HEK293 (cell line): Measurements from ENCODE around the gene RNF113A.

Experiments used
- BCL11A ChIP-seq: fragments of 450-650 bp; formaldehyde crosslinking; IDR thresholded peaks from 2 replicates; pipeline ENCODE4 v1.5.1; 2016; ENCODE audit warnings: low read depth, missing biosample characterization, missing genetic modification characterization
- GLI2 ChIP-seq: fragments of 450-650 bp; formaldehyde crosslinking; IDR thresholded peaks from 2 replicates; pipeline ENCODE4; 2017; ENCODE audit warnings: missing biosample characterization, missing genetic modification characterization, low read depth, borderline replicate concordance
- GLIS1 ChIP-seq: fragments of 450-650 bp; formaldehyde crosslinking; IDR thresholded peaks from 2 replicates; pipeline ENCODE4 v1.5.1; 2016; ENCODE audit warnings: missing biosample characterization, missing genetic modification characterization
- PRDM2 ChIP-seq: fragments of 450-650 bp; formaldehyde crosslinking; IDR thresholded peaks from 2 replicates; pipeline ENCODE4 v1.5.1; 2016; ENCODE audit warnings: missing biosample characterization, missing genetic modification characterization, borderline replicate concordance
- ZEB2 ChIP-seq: fragments of 450-650 bp; formaldehyde crosslinking; IDR thresholded peaks from 2 replicates; pipeline ENCODE4 v1.5.1; 2016; ENCODE audit warnings: missing biosample characterization, missing genetic modification characterization
- ZNF10 ChIP-seq: fragments of 450-650 bp; formaldehyde crosslinking; IDR thresholded peaks from 2 replicates; pipeline ENCODE4 v1.5.1; 2017; ENCODE audit warnings: missing biosample characterization, missing genetic modification characterization
- ZNF112 ChIP-seq: fragments of 450-650 bp; formaldehyde crosslinking; IDR thresholded peaks from 2 replicates; pipeline ENCODE4 v1.5.0; 2017; ENCODE audit warnings: missing biosample characterization, missing genetic modification characterization
- ZNF121 ChIP-seq: fragments of 450-650 bp; formaldehyde crosslinking; IDR thresholded peaks from 2 replicates; pipeline ENCODE4 v1.5.1; 2016; ENCODE audit warnings: missing biosample characterization, missing genetic modification characterization
- ZNF155 ChIP-seq: fragments of 450-650 bp; formaldehyde crosslinking; IDR thresholded peaks from 2 replicates; pipeline ENCODE4 v1.5.1; 2016; ENCODE audit warnings: missing biosample characterization, missing genetic modification characterization
- ZNF184 ChIP-seq: fragments of 450-650 bp; IDR thresholded peaks from 2 replicates; pipeline ENCODE4 v1.5.1; 2018; ENCODE audit warnings: missing biosample characterization, mild to moderate bottlenecking, missing genetic modification characterization
- ZNF19 ChIP-seq: fragments of 450-650 bp; formaldehyde crosslinking; IDR thresholded peaks from 2 replicates; pipeline ENCODE4; 2016; ENCODE audit warnings: missing biosample characterization, missing genetic modification characterization, low read depth
- ZNF266 ChIP-seq: fragments of 450-650 bp; formaldehyde crosslinking; IDR thresholded peaks from 2 replicates; pipeline ENCODE4 v1.5.1; 2016; ENCODE audit warnings: missing biosample characterization, missing genetic modification characterization, low read depth
- ZNF274 ChIP-seq, 2 experiments: fragments of 200-500 bp in 1 of 2; fragments of 450-650 bp in 1 of 2; sonication (Bioruptor generic) in 1 of 2; formaldehyde crosslinking in 1 of 2; IDR thresholded peaks; 2 replicates each; pipeline versions ENCODE4 v1.5.1 to v1.6.1; 2014 to 2016; ENCODE audit warnings: borderline replicate concordance in 1 of 2, inconsistent platforms in 1 of 2, low read length in 1 of 2, missing biosample characterization in 1 of 2, missing genetic modification characterization in 1 of 2
- ZNF280C ChIP-seq: fragments of 450-650 bp; formaldehyde crosslinking; IDR thresholded peaks from 2 replicates; pipeline ENCODE4 v1.5.1; 2016; ENCODE audit warnings: missing biosample characterization, missing genetic modification characterization
- ZNF350 ChIP-seq: fragments of 450-650 bp; formaldehyde crosslinking; IDR thresholded peaks from 2 replicates; pipeline ENCODE4 v1.5.0; 2017; ENCODE audit warnings: missing biosample characterization, mild to moderate bottlenecking, missing genetic modification characterization
- ZNF404 ChIP-seq: fragments of 450-650 bp; formaldehyde crosslinking; IDR thresholded peaks from 2 replicates; pipeline ENCODE4 v1.5.1; 2017; ENCODE audit warnings: missing biosample characterization, missing genetic modification characterization
- ZNF416 ChIP-seq: fragments of 450-650 bp; formaldehyde crosslinking; IDR thresholded peaks from 2 replicates; pipeline ENCODE4 v1.5.1; 2016; ENCODE audit warnings: missing biosample characterization, missing genetic modification characterization
- ZNF514 ChIP-seq: fragments of 450-650 bp; formaldehyde crosslinking; IDR thresholded peaks from 2 replicates; pipeline ENCODE4 v1.5.1; 2016; ENCODE audit warnings: missing biosample characterization, missing genetic modification characterization
- ZNF549 ChIP-seq: fragments of 450-650 bp; IDR thresholded peaks from 2 replicates; pipeline ENCODE4 v1.5.1; 2018; ENCODE audit warnings: missing biosample characterization, missing genetic modification characterization, mild to moderate bottlenecking, inconsistent platforms, moderate library complexity
- ZNF558 ChIP-seq: fragments of 450-650 bp; formaldehyde crosslinking; IDR thresholded peaks from 2 replicates; pipeline ENCODE4 v1.5.1; 2016; ENCODE audit warnings: missing biosample characterization, missing genetic modification characterization
- ZNF639 ChIP-seq: fragments of 450-650 bp; formaldehyde crosslinking; IDR thresholded peaks from 2 replicates; pipeline ENCODE4 v1.5.1; 2016; ENCODE audit warnings: missing biosample characterization, missing genetic modification characterization
- ZNF704 ChIP-seq: fragments of 450-650 bp; formaldehyde crosslinking; IDR thresholded peaks from 2 replicates; pipeline ENCODE4 v1.5.1; 2016; ENCODE audit warnings: missing biosample characterization, missing genetic modification characterization
- ZNF76 ChIP-seq: fragments of 450-650 bp; formaldehyde crosslinking; IDR thresholded peaks from 2 replicates; pipeline ENCODE4; 2016; ENCODE audit warnings: low read depth, missing biosample characterization, missing genetic modification characterization, borderline replicate concordance
- ZNF768 ChIP-seq: fragments of 450-650 bp; formaldehyde crosslinking; IDR thresholded peaks from 2 replicates; pipeline ENCODE4 v1.5.1; 2018; ENCODE audit warnings: missing biosample characterization, mild to moderate bottlenecking, missing genetic modification characterization
- ZNF791 ChIP-seq: fragments of 450-650 bp; formaldehyde crosslinking; IDR thresholded peaks from 2 replicates; pipeline ENCODE4 v1.5.1; 2016; ENCODE audit warnings: missing biosample characterization, missing genetic modification characterization

The RNF113A gene

GRCh38 chrX:119852382-119853353, 18.9 kb downstream of the RNF113A start, which contains the start of gene UPF3B (continued):
- peak; percentile 84 for TF ChIP-seq ZEB2 (tag by site-specific recombination)
- TF ChIP-seq BCL11A (tag by site-specific recombination), result peak; percentile 77
- no peak for TF ChIP-seq GLI2
- TF ChIP-seq ZNF514 (tag by site-specific recombination), result no peak
- TF ChIP-seq ZNF112 (tag by site-specific recombination), result no peak
- no peak for TF ChIP-seq ZNF155
- TF ChIP-seq ZNF350, result no peak
- TF ChIP-seq ZNF76 (tag by site-specific recombination), result peak; percentile 87
- no peak for TF ChIP-seq ZNF10 (tag by site-specific recombination)
- TF ChIP-seq ZNF768 (tag by site-specific recombination), result no peak
- peak; percentile 67 for TF ChIP-seq GLIS1 (tag by site-specific recombination)
- TF ChIP-seq ZNF121, result no peak
- no peak for TF ChIP-seq ZNF266 (tag by site-specific recombination)
- TF ChIP-seq ZNF549, result no peak
- no peak for TF ChIP-seq ZNF19 (tag by site-specific recombination)
- no peak for TF ChIP-seq ZNF791 (tag by site-specific recombination)
- no peak for TF ChIP-seq ZNF558 (tag by site-specific recombination)
- no peak for TF ChIP-seq ZNF274 (IDR thresholded peaks at IDR 0.05; ENCODE audit: low read length)
- no peak for TF ChIP-seq ZNF274 (tag by site-specific recombination; IDR thresholded peaks at IDR 0.05; ENCODE audit: borderline replicate concordance)
- no peak for TF ChIP-seq ZNF184 (tag by site-specific recombination)
- TF ChIP-seq ZNF704 (tag by site-specific recombination), result no peak
- TF ChIP-seq ZNF404, result no peak
- no peak for TF ChIP-seq PRDM2 (tag by site-specific recombination)
- TF ChIP-seq ZNF639 (tag by site-specific recombination), result no peak
- no peak for TF ChIP-seq ZNF280C (tag by site-specific recombination)
- no peak for TF ChIP-seq ZNF416 (tag by site-specific recombination)
